HEK293T (cell line): ENCODE measurements around the gene IL4R.

Experiments used
- ARNT ChIP-seq: fragments of 450-650 bp; IDR thresholded peaks from 2 replicates; pipeline ENCODE4 v1.6.1; 2017; ENCODE audit warnings: mild to moderate bottlenecking
- ELF4 ChIP-seq: fragments of 450-650 bp; IDR thresholded peaks from 2 replicates; pipeline ENCODE4 v1.6.1; 2017; ENCODE audit warnings: antibody characterized with exemption
- FOXA1 ChIP-seq: fragments of 450-650 bp; IDR thresholded peaks from 2 replicates; pipeline ENCODE4 v1.6.1; 2016; ENCODE audit warnings: mild to moderate bottlenecking
- HDGF ChIP-seq: fragments of 450-650 bp; IDR thresholded peaks from 2 replicates; pipeline ENCODE4 v1.6.1; 2017; ENCODE audit warnings: antibody characterized with exemption, borderline replicate concordance
- L3MBTL2 ChIP-seq: fragments of 450-650 bp; conservative IDR thresholded peaks from 2 replicates; pipeline ENCODE4 v1.6.1; 2016; ENCODE audit warnings: mild to moderate bottlenecking
- LEF1 ChIP-seq: fragments of 450-650 bp; IDR thresholded peaks from 2 replicates; pipeline ENCODE4 v1.6.1; 2017; ENCODE audit warnings: mild to moderate bottlenecking, borderline replicate concordance
- NFRKB ChIP-seq: fragments of 450-650 bp; IDR thresholded peaks from 2 replicates; pipeline ENCODE4 v1.6.1; 2016; ENCODE audit warnings: mild to moderate bottlenecking, moderate library complexity
- PKNOX1 ChIP-seq: fragments of 450-650 bp; IDR thresholded peaks from 2 replicates; pipeline ENCODE4 v1.6.1; 2016
- SP1 ChIP-seq: fragments of 450-650 bp; IDR thresholded peaks from 2 replicates; pipeline ENCODE4 v1.6.1; 2017
- SUZ12 ChIP-seq: fragments of 450-650 bp; IDR thresholded peaks from 2 replicates; pipeline ENCODE4 v1.6.1; 2016; ENCODE audit warnings: mild to moderate bottlenecking

- TF ChIP-seq HDGF (no peak), ARNT (no peak), L3MBTL2 (no peak), ELF4 (no peak), NFRKB (no peak), LEF1 (no peak), FOXA1 (no peak), SUZ12 (no peak), PKNOX1 (no peak), SP1 (no peak)
Observed at GRCh38 chr16:27304102-27304501, 9.7 kb upstream of the IL4R start.
